GM21529 (cell line): ENCODE data around the gene ECHS1.
"Not testable (repeated sequence)": the region's sequence is repeated elsewhere in the genome, so short reads cannot be mapped to it uniquely, and the experiment has no call there.

Experiments
- ATAC-seq: cut with Tn5 transposase; IDR thresholded peaks from one replicate; pipeline ENCODE4 v1.9.1; 2021; ENCODE audit not compliant: unreplicated experiment

ECHS1 gene

DNA sequence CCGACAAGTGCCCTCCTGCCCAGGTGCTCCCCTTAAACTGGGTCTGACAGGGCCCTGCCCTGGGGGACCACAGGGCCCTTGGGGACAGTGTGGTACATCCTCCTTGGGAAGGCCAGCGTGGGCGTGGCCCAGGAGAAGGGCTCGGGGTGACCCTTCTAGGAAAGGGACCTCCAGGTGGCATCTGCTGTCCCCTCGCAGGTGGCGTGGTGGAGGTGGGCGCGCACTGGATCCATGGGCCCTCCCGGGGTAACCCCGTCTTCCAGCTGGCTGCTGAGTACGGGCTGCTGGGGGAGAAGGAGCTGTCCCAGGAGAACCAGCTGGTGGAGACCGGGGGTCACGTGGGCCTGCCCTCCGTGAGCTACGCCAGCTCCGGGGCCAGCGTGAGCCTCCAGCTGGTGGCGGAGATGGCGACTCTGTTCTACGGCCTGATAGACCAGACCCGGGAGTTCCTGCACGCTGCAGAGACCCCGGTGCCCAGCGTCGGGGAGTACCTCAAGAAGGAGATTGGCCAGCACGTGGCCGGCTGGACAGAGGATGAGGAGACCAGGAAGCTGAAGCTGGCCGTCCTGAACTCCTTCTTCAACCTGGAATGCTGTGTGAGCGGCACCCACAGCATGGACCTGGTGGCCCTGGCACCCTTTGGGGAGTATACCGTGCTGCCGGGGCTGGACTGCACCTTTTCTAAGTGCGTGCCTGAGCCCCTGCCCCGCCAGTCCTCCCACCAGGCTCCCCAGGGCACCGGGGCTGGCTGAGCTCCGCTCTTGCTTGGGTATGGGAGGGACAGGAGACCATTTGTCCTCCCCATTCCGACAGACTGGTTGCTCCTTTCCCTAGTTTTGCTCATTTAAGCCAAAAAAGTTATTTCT, 6.9 kb upstream of the ECHS1 start:
- no peak for ATAC-seq

DNA sequence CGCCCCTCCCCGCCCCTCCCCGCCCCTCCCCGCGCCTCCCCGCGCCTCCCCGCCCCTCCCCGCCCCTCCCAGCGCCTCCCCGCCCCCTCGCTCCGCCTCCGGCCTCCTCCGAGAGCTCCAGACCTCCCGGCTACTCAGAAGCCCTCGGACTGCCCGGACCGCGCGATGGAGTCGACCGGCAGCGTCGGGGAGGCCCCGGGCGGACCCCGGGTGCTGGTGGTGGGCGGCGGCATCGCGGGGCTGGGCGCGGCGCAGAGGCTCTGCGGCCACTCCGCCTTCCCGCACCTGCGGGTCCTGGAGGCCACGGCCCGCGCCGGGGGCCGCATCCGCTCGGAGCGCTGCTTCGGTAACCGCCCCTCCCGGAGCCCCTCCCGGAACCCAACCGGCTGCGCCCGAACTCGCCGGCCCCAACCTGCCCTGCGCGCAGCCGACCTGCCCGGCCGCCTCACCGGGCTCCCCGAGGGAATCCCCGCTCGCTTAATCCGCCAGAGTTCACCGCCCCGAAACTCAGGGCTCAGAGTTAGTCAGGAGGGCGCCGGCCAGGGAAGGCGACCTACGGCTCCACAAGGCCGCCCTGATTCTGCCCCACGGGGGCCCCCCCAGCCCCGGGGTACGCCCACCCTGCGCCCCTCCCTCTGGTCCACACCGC, 6.1 kb upstream of the ECHS1 start, which contains the start of gene PAOX:
Gene PAOX (plus strand): TSS at position 111 of the 649 bp plus-strand sequence. CDS start 55 bp downstream, at position 166.
- ATAC-seq: peak; percentile 59

DNA sequence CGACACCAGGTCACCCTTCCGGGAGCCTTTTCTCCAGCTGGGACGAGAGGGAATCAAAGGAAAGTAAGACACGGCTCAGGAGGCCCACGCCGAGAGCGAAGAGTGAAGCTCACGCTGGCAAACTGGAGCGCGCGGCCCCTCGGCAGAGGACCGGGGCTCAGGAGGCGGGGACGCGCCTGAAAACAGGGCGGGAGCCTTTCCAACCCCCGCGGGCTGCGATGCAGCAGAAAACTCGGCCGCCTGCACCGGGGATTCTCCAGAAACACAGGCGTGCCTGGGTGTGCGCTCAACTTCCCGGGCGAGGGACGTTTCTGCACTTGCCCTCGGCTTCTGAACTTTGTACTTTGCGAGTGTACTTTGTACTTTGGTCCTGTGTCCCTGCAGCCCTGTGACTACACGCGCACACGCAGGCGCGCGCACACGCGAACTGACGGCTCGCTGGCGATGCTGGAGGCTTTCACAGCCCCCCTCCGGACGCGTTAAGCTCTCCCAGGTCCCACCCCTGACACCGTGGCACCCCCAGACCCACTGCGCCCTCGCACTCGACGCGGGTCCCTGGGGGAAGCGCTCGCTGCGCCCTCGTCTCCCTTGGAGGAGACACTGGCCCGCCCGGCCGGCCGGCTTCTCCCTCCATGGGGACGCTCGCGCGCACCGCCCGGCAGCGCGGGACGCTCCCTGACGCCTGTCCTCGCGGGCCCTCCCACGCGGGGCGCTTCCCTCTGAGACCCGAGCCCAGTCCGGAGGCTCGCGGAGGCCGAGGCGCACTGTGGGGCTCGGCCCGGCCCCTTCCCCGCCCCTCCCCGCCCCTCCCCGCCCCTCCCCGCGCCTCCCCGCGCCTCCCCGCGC, 5.3 kb upstream of the ECHS1 start:
- peak; percentile 40 for ATAC-seq

DNA sequence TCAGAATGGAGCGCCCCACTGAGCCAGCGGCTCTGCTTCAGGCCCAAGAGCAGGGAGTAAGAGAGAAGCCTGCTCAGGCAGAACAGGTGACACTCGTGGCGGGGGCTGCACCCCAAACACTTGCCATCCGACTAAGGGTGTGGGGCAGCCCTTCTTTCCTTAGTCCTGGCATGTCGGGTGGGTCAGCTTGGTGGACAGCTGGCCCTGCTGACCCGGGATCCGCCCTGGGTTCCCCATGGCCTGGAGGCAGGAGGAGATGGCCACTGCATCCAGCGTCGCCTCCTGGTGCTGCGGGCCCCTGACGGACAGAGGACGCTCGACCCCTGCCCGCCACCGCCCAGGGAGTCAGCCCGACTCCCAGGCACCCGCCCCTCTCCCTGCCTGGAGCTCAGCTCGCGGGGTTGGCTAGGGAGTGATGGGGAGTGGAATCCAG, 4.7 kb upstream of the ECHS1 start:
- no peak for ATAC-seq

DNA sequence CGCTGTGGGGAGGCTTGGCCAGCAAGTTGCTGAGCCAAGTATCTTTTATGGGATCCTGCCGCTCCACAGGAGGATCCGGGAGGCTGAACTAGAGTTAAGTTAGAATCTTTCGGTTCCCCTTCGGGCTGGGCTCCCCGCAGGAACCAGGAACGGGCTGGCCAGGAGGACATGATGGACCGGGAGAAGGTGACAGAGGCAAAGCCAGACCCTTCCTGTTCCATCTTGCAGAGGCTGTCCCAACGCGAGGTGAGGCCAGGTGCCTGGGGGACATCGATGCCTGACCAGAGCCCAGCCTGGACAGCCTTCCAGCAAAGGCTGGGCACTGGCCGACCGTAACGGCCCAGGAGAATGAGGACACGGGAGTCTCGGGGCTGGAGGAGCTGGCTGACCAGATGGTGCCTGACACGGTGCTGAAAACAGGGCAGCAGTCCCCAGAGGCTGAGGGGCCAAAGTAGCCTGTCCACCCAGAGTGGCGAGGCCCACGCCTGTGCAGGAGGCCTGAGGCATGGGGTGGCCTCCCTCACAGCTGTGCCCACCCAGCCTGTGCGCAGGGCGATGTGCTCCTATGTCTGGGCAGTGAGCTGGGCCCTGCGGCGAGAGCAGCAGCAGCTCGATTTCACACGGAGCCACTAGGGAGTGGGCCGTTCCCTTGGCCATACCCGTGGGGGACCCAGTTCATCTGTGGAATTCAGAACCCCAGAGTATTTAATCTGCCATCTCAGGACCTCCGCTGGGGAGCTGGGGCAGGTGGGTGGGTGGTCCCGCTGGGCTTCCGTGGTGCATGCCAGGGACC, 4.1 kb upstream of the ECHS1 start:
- ATAC-seq: no peak

DNA sequence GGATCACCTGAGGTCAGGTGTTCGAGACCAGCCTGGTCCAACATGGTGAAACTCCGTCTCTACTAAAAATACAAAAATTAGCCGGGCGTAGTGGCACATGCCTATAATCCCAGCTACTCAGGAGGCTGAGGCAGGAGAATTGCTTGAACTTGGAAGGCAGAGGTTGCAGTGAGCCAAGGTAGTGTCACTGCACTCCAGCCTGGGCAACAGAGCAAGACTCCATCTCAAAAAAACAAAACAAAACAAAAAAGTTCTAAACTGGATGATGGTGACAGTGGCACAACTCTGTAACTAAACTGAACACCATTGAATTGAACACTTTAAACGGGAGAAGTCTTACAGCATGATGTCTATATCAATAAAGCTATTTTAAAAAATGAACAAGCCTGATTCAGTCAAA, 3.0 kb upstream of the ECHS1 start:
- not testable (repeated sequence) for ATAC-seq

DNA sequence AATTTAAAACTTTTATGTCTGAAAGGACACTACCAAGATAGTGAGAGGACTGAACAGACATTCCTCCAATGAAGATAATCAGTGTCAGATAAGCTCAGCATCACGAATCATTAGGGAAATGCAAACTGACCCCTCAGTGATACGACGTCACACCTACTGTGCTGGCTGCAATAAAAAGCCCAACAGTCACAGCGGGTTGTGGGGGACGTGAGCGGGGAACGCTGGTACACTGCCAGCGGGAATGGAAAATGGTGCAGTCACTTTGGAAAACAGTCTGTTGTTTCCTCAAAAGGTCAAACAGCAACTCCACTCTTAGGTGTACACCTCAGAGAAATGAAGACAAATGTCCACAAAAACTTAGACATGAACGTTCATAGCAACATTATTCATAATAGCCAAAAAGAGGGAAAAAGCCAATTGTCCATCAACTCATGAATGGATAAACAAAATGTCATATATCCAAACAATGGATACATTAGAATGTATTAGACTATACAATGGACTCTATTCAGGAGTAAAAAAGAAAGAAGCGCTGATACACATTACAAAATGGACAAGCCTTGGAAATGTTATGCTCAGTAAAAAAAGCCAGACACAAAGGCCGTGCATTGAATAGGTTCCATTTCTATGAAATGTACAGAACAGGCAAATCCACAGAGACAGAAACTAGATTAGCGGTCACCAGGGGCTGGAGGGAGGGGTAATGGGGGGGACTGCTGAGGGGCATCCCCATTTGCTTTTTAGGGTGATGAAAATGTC, 2.4 kb upstream of the ECHS1 start:
- ATAC-seq: no peak

DNA sequence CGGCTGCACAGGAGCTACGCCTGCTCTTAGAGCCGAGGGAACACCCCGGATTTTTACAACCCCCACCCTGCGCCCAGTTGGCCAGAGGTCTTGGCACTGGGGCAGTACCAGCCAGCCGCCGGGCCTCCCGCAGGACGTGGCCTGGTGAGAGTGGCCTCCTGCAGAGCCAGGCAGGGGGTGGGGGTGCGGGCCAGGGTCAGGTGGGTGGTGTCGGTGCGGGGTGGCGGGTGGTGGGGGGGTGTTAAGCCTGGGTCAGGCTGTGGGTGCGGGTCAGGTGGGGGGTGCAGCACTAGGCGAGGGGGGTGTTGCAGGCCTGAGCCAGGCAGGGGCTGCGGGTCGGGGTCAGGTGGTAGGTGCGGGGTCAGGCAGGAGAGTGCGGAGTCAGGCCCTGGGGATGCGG, 647 bp downstream of the ECHS1 start:
- ATAC-seq: no peak

DNA sequence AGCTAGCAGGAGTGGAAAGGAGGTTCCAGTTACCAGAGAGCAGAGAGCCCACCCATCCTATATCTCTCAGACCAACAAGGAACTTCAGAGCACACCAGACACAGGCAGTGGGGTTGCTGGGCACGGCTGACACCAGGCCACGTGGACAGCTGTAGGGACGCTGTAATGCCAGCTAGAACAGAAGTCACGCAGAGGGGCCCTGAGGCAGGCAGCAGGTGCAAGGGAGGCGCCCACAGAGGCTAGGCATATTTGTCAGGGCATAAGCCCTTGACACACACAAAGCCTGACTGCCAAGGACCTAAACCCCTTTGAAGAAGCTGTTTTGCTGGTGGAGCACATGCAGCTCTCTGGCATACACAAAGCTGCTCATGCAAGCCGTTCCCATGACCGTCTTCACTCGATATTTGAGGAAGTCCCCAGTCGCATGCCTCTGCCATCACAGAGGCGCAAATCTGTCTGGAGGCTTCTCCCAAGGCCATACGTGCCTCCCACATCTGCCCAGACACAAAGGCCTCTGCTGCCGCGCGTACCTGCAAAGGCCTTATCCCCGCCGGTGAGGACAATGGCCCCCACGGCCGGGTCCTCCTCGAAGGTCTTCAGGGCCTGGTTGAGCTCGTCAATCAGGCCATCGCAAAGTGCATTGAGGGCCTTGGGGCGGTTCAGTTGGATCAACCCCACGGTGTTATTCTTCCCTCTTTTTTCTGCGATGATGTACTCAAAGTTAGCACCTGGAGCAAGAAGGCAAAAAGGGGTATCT, 2.9 kb downstream of the ECHS1 start:
- no peak for ATAC-seq

DNA sequence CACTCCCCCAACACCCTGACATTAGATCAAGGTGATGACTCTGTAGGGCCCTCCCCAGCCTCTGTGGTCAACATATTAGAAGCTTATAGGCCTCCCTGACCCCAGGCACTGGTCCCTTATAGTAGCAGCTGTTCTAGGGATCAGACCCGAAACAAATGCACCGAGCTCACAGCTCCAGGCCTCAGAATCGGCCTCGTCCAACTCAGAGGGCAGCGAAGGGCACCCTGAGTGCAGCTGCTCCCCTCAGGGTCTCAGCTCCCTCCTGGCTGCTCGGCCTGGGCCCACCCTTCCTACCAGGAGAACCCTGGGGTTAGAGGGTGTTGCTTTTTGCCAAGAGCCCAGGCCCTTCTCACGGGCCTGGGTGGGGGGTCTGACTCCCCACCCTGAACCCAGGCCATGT, 5.0 kb downstream of the ECHS1 start:
- ATAC-seq: no peak

DNA sequence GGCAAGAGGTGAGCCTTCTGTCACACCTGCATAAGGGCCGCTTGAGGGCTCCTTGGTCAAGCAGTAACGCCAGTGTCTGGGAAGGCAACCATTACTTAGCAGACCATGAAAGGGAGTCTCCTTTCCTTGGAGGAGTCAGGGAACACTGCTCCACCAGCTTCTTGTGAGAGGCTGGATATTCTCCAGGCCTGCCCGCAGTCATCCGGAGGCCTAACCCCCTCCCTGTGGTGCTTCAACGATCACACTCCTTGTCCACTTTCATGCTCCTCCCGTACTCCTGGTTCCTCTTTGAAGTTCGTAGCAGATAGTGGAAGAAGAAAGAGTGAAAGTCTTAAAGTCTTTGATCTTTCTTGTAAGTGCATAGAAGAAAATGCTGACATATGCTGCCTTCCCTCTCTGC, 5.7 kb downstream of the ECHS1 start:
- not testable (repeated sequence) for ATAC-seq

DNA sequence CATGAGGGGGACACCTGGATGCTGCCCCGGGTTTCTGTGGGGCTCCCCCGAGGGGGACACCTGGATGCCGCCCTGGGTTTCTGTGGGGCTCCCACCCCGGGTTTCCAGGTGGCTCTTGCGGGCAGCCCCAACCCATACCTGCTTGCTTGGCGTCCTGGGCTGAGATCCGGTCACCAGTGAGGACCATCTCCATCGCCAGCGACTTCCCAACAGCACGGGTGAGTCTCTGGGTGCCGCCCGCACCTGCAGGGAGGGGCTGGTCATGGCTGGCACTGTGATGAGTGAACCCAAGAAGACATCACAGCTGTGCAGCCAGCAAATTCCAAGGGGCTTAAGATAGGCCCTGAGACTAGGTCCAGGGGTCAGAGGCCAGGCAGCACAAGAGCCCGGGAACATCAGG, 6.4 kb downstream of the ECHS1 start:
- ATAC-seq: no peak

DNA sequence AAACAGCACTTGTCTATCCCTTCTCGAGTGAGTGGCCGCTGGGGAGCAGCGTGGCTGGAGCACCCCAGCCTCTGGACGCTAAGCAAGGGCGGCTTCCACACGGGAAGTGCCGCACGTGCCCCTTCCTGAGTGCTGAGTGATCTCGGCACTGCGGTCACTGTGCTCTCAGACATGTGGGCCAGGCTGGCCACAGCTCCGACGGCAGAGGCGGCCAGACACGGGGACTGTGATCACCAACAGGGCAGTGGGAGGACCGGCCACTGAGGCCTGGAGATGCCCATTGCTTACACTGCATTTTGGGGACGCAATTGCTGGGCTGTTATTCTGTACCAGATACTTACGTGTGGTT, 7.0 kb downstream of the ECHS1 start:
- ATAC-seq: no peak

DNA sequence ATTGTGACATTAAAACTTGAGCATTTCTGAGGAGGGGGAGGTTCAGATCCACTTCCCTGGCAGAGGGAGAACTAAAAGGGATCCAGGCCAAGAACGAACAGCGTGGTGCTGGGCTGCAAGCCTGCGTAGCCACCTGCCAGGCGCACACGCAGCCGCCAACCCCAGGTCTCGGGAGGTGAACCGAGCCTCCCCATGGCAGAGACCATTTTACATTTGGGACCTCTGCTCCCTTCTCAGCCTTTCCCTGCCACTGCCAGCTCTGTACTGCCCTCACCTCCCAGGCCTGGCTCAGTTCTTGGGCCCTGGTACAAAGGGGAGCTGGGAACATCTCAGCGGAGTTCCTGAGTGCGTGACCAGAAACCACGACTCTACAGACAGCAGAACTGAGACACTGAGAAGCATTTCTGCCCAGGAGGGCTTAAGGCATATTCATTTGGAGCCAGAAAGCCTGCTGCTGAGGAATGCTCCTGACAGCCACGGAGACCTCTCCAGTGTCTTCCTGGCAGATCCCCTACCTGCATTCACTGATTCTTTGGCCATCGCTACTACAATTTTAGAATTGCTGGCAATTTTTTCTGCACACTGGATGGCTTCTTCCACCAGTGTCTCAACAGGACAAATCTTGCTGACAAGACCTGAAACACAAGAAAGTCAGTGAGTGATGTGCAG, 7.6 kb downstream of the ECHS1 start:
- ATAC-seq: no peak

DNA sequence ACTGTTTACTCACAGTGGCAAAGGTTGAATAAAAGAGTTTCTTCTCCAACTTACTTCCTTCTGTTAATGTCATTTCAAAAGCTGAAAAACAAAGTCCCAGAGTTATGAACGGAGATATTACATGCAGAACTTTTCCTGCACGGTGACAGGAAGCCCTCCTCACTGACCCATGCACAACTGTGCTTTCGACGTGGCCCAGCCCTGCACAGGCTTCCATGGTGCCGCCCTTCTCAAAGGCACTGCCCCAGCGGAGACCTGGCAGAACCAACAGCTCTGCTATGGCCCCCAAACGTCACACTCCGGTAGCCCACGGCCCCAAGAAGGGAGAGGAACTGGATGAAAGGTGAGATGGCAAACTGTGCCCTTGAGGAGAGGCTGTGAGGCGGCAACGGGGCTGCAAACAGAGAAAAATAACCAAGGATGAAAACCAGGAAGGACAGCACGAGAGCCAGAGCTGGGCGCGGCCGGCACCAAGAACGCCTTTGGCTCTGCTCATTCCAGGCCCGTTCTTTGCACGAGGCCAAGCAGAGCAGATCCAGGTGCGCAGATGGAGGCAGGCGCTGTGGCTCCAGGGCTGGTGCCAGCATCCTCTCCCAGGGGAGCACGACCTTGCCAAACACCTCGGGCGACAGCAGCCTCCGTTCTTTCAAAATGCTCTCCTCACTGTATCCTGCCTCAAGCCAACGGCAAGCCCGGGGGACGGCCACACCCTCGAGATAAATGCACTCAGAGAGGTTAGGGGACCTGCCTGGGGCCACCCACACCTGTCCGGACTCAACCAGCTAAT, 8.3 kb downstream of the ECHS1 start:
- no peak for ATAC-seq

DNA sequence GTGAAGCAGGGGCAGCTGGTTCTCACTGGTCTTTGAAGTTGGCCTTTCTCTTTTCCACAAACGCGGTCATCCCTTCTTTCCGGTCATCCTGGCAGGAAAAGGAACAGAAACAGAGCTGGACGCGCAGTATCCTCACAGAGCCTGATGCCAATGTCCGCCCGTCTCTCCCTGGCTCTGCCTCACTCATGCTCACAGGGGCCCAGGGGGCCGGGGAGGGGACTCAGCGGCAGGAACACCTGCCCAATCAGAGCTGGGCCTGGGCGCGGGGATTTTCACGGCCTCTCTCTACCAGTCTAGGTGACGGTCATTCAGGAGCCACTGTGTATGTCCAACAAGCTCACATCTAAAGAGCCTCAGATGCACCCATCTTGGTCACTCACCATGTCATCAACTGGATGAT, 10.3 kb downstream of the ECHS1 start:
- ATAC-seq: no peak

DNA sequence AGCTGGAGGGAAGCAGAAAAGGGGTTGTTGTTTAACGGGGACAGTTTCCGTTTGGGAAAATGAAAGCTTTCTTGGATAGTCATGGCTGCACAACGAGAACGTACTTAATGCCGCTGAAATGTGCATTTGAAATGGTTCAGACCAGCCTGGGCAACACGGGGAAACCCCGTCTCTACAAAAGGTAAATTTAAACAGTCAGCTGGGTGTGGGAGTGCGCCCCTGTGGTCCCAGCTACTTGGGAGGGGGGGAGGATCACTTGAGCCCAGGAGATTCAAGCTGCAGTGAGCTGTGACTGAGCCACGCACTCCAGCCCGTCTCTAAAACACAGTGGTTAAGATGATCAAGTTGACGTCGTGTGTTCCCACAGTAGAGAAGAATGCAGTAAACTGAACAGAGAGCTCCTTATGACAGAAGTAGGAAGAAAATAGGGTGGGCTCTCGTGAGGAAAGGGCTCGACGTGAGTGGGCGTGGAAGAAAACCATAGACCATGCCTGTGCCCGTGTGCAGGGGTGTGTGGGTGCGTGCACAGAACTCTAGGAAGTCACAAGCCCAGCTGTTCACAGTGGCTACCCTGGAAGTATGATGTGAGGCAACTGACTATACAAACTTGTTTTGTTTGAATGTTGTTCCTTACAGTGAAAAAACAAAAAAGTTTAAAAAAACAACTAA, 11.2 kb downstream of the ECHS1 start:
- ATAC-seq: no peak
